ENCODE results near the gene MCF2L.

Gene MCF2L

GRCh38 chr13:113080361-113080831, 111.4 kb downstream of the MCF2L start:
- in situ Hi-C loops (cut with MboI; ENCODE audit: low sequenced_read_pairs): no loop called here

- in situ Hi-C loops (cut with MboI; ENCODE audit: low sequenced_read_pairs): no loop called here
These were observed 112.0 kb downstream of the MCF2L start for GRCh38 chr13:113080901-113081521.

- in situ Hi-C loops (cut with MboI; ENCODE audit: low sequenced_read_pairs): no loop called here
These were observed 113.4 kb downstream of the MCF2L start for GRCh38 chr13:113082198-113083021.

- in situ Hi-C loops (cut with MboI; ENCODE audit: low sequenced_read_pairs): no loop called here
These were observed 114.0 kb downstream of the MCF2L start for GRCh38 chr13:113083022-113083373.

GRCh38 chr13:113083402-113084061, 114.5 kb downstream of the MCF2L start:
- in situ Hi-C loops (cut with MboI; ENCODE audit: low sequenced_read_pairs): no loop called here

- in situ Hi-C loops (cut with MboI; ENCODE audit: low sequenced_read_pairs): no loop called here
These were observed 115.3 kb downstream of the MCF2L start for GRCh38 chr13:113084094-113084942.

- in situ Hi-C loops (cut with MboI; ENCODE audit: low sequenced_read_pairs): no loop called here
These were observed 116.0 kb downstream of the MCF2L start for GRCh38 chr13:113084943-113085540.

- in situ Hi-C loops (cut with MboI; ENCODE audit: low sequenced_read_pairs): no loop called here
These were observed 117.2 kb downstream of the MCF2L start for GRCh38 chr13:113086031-113086750.

- in situ Hi-C loops (cut with MboI; ENCODE audit: low sequenced_read_pairs): no loop called here
These were observed 118.2 kb downstream of the MCF2L start for GRCh38 chr13:113086991-113087922.

GRCh38 chr13:113087923-113088690, 119.1 kb downstream of the MCF2L start:
- in situ Hi-C loops (cut with MboI; ENCODE audit: low sequenced_read_pairs): no loop called here

- in situ Hi-C loops (cut with MboI; ENCODE audit: low sequenced_read_pairs): no loop called here
These were observed 119.6 kb downstream of the MCF2L start for GRCh38 chr13:113088691-113089020.

GRCh38 chr13:113089693-113090414, 120.8 kb downstream of the MCF2L start:
- in situ Hi-C loops (cut with MboI; ENCODE audit: low sequenced_read_pairs): no loop called here

- in situ Hi-C loops (cut with MboI; ENCODE audit: low sequenced_read_pairs): no loop called here
These were observed 121.4 kb downstream of the MCF2L start for GRCh38 chr13:113090415-113090770.

- in situ Hi-C loops (cut with MboI; ENCODE audit: low sequenced_read_pairs): no loop called here
These were observed 121.8 kb downstream of the MCF2L start for GRCh38 chr13:113090806-113091205.

GRCh38 chr13:113091211-113091771, 122.3 kb downstream of the MCF2L start:
- in situ Hi-C loops (cut with MboI; ENCODE audit: low sequenced_read_pairs): no loop called here

GRCh38 chr13:113091891-113092775, 123.1 kb downstream of the MCF2L start:
- in situ Hi-C loops (cut with MboI; ENCODE audit: low sequenced_read_pairs): no loop called here

Measured in HL-60/S4 treated with retinoic acid at 250 ng/mL for 4 days and 3 days (cell line).